H1 (cell line): Measurements from ENCODE around the gene ABHD16A.

Experiments
- BRCA1 ChIP-seq: IDR thresholded peaks from 2 replicates; pipeline ENCODE4 v1.6.1; 2012; ENCODE audit warnings: low read depth, low read length, improper control_type of control experiment
- CHD1 ChIP-seq: IDR thresholded peaks from 2 replicates; pipeline ENCODE4 v1.6.1; 2012; ENCODE audit warnings: low read depth, low read length, improper control_type of control experiment
- CTCF ChIP-seq, 3 experiments: IDR thresholded peaks; 1 replicate in 2 of 3; 2 replicates in 1 of 3; pipeline versions ENCODE4 v1.5.1 to v1.6.1; 2011; ENCODE audit warnings: low read length in 3 of 3, mild to moderate bottlenecking in 3 of 3, inconsistent platforms in 2 of 3, low read depth in 1 of 3, moderate library complexity in 1 of 3; ENCODE audit not compliant: insufficient read depth in 1 of 3; ENCODE audit errors: control extremely low read depth in 1 of 3
- POLR2A ChIP-seq, 2 experiments: IDR thresholded peaks; 1 replicate in 1 of 2; 2 replicates in 1 of 2; pipeline ENCODE4 v1.6.1; 2011; ENCODE audit warnings: low read depth in 2 of 2, low read length in 2 of 2, mild to moderate bottlenecking in 2 of 2; ENCODE audit errors: control extremely low read depth in 1 of 2
- POLR2AphosphoS5 ChIP-seq: IDR thresholded peaks from 2 replicates; pipeline ENCODE4 v1.6.1; 2011; ENCODE audit warnings: low read depth, low read length

- no peak for TF ChIP-seq BRCA1
- no peak for TF ChIP-seq POLR2AphosphoS5
- no peak for TF ChIP-seq CHD1
- no peak for TF ChIP-seq CTCF (IDR thresholded peaks at IDR 0.05; ENCODE audit: control extremely low read depth in 1 of 3, insufficient read depth in 1 of 3, low read depth in 1 of 3, low read length in 3 of 3)
- no peak for TF ChIP-seq POLR2A (IDR thresholded peaks at IDR 0.05; ENCODE audit: control extremely low read depth in 1 of 2, low read depth in 2 of 2, low read length in 2 of 2)
Measured at GRCh38 chr6:31752739-31753319, 49.7 kb upstream of the ABHD16A start.
